HepG2 (cell line): ENCODE measurements around the gene SLC20A1. TPM values are rescaled to one million over a fixed set of nuclear protein-coding genes. Genes with fewer than 3 reads are reported as not detected.

Source experiments
- ATAC-seq: fragments of 200-7000 bp; cut with Tn5 transposase; 3 replicates; pipeline ENCODE4 v1.9.1; 2020; ENCODE audit warnings: mild to moderate bottlenecking, moderate library complexity
- BruUV-seq: library from RNA; stranded (reverse); fragments of 400-500 nt; replicated peaks from 2 replicates; lab custom pipeline; 2021; lab: Mats Ljungman, UMichigan
- CTCF ChIA-PET: fragments of 300-600 bp; formaldehyde crosslinking; extraction: SDS; loops from one replicate; lab custom pipeline; 2021; ENCODE audit warnings: low total read pairs, inconsistent platforms, low intra/inter-chr PET ratio; lab: Yijun Ruan, JAX
- POLR2A ChIA-PET: fragments of 350-600 bp; sonication (Branson Sonifier 250); formaldehyde crosslinking; loops from one replicate; lab custom pipeline; 2020; ENCODE audit warnings: antibody characterized with exemption, inconsistent platforms; lab: Yijun Ruan, JAX
- DNase-seq: peaks from one replicate; pipeline ENCODE4 v3.0.0-alpha.2; 2015; ENCODE audit warnings: low spot score
- FAIRE-seq: peaks from 3 replicates; lab custom pipeline; 2011; peaks lifted over from hg19 to GRCh38; lab: Jason Lieb, UNC
- H2AFZ ChIP-seq: one replicate; pipeline ENCODE4 v1.6.1; 2011; ENCODE audit warnings: low read length, inconsistent platforms
- H3K27ac ChIP-seq: fragments of 300-600 bp; 3 replicates; pipeline ENCODE4 v1.8.0; 2011; ENCODE audit warnings: mixed run types, mild to moderate bottlenecking, mixed read lengths, low read length, inconsistent platforms; ENCODE audit not compliant: insufficient read depth; ENCODE audit errors: extremely low read length
- H3K27me3 ChIP-seq, 2 experiments: fragments of 200-600 bp in 1 of 2; 2 replicates in 1 of 2; 3 replicates in 1 of 2; pipeline versions ENCODE4 v1.6.0 to v1.8.0; 2011; ENCODE audit warnings: low read length in 2 of 2, mild to moderate bottlenecking in 2 of 2, moderate library complexity in 2 of 2, inconsistent platforms in 1 of 2; ENCODE audit not compliant: insufficient read depth in 2 of 2, control insufficient read depth in 1 of 2
- H3K36me3 ChIP-seq, 2 experiments: fragments of 200-600 bp in 1 of 2; replicated peaks in 1 of 2; 2 replicates in 1 of 2; 3 replicates in 1 of 2; pipeline versions ENCODE4 v1.5.1 to v1.8.0; 2011; ENCODE audit warnings: low read length in 2 of 2, inconsistent platforms in 1 of 2; ENCODE audit not compliant: insufficient read depth in 2 of 2, control insufficient read depth in 1 of 2
- H3K4me1 ChIP-seq: 2 replicates; pipeline ENCODE4 v1.5.1; 2012; ENCODE audit warnings: low read length, inconsistent platforms; ENCODE audit not compliant: insufficient read depth
- H3K4me2 ChIP-seq: 2 replicates; pipeline ENCODE4 v1.6.0; 2011; ENCODE audit warnings: low read depth, low read length, inconsistent platforms
- H3K4me3 ChIP-seq, 3 experiments: fragments of 200-600 bp in 1 of 3; sonication (generic), shearing (Covaris generic) in 1 of 3; replicated peaks in 1 of 3; 2 replicates each; pipeline ENCODE4 v1.5.1; 2011 to 2016; ENCODE audit warnings: low read length in 3 of 3, inconsistent platforms in 2 of 3, low read depth in 2 of 3, mild to moderate bottlenecking in 2 of 3, control low read depth in 1 of 3, mixed read lengths in 1 of 3; ENCODE audit not compliant: insufficient read depth in 1 of 3
- H3K79me2 ChIP-seq: one replicate; pipeline ENCODE4 v1.6.1; 2011; ENCODE audit warnings: low read length, inconsistent platforms; ENCODE audit not compliant: insufficient read depth
- H3K9ac ChIP-seq: 2 replicates; pipeline ENCODE4 v1.6.0; 2011; ENCODE audit warnings: mild to moderate bottlenecking, low read depth, low read length, inconsistent platforms; ENCODE audit not compliant: insufficient read depth
- H3K9me3 ChIP-seq: 2 replicates; pipeline ENCODE4 v1.5.1; 2012; ENCODE audit warnings: mild to moderate bottlenecking, low read length
- H4K20me1 ChIP-seq: 2 replicates; pipeline ENCODE4 v1.6.0; 2011; ENCODE audit warnings: inconsistent platforms, mild to moderate bottlenecking, low read length, moderate library complexity; ENCODE audit not compliant: insufficient read depth
- ARNT ChIP-seq: fragments of 450-650 bp; IDR thresholded peaks from 2 replicates; pipeline ENCODE4 v1.6.1; 2017
- BRCA1 ChIP-seq: sonication (generic); formaldehyde crosslinking; IDR thresholded peaks from 2 replicates; pipeline ENCODE4 v1.4.0; 2020; ENCODE audit warnings: missing genetic modification reagents
- FOXC1 ChIP-seq: sonication (generic); formaldehyde crosslinking; IDR thresholded peaks from 2 replicates; pipeline ENCODE4 v1.8.0; 2022; ENCODE audit warnings: mild to moderate bottlenecking, missing genetic modification reagents, borderline replicate concordance
- HES4 ChIP-seq: sonication (generic); formaldehyde crosslinking; IDR thresholded peaks from 2 replicates; pipeline ENCODE4 v1.9.0; 2021; ENCODE audit warnings: mild to moderate bottlenecking, missing genetic modification reagents, borderline replicate concordance
- MTF1 ChIP-seq: sonication (generic); formaldehyde crosslinking; IDR thresholded peaks from 2 replicates; pipeline ENCODE4 v1.5.0; 2020; ENCODE audit warnings: missing genetic modification reagents
- MXD3 ChIP-seq: IDR thresholded peaks from 2 replicates; pipeline ENCODE4 v1.6.1; 2016; ENCODE audit warnings: mild to moderate bottlenecking, missing biosample characterization, missing genetic modification reagents
- NRL ChIP-seq: sonication (generic); formaldehyde crosslinking; IDR thresholded peaks from 2 replicates; pipeline ENCODE4 v1.5.0; 2020; ENCODE audit warnings: missing genetic modification reagents, mild to moderate bottlenecking, moderate library complexity, borderline replicate concordance
- SNAI1 ChIP-seq: sonication (generic); formaldehyde crosslinking; IDR thresholded peaks from 2 replicates; pipeline ENCODE4 v1.5.0; 2020; ENCODE audit warnings: mild to moderate bottlenecking, missing genetic modification reagents, borderline replicate concordance
- ZNF609 ChIP-seq: sonication (generic); formaldehyde crosslinking; IDR thresholded peaks from 2 replicates; pipeline ENCODE4 v1.4.0; 2020; ENCODE audit warnings: mild to moderate bottlenecking, missing genetic modification reagents, borderline replicate concordance
- ZNF816 ChIP-seq: sonication (generic); formaldehyde crosslinking; IDR thresholded peaks from 2 replicates; pipeline ENCODE4 v1.8.0; 2022; ENCODE audit warnings: missing genetic modification reagents, mild to moderate bottlenecking, borderline replicate concordance
- WGBS: methylation state at CpG from one replicate; pipeline ENCODE4 v1.1.6; 2017; ENCODE audit warnings: low lambda C conversion rate; 5-methylcytosine and 5-hydroxymethylcytosine counted together
- in situ Hi-C: cut with HindIII; loops from 2 replicates; pipeline ENCODE4 v1.10.0; 2017; ENCODE audit warnings: low pct_unique_long_range_greater_than_20kb; ENCODE audit not compliant: extremely low pct_ligation_motif_present
- intact Hi-C: fragments of 100-400 bp; cut with micrococcal nuclease; formaldehyde crosslinking; loops from one replicate; pipeline ENCODE4 v1.10.0; 2022; ENCODE audit not compliant: unreplicated experiment
- polyA plus RNA-seq, 8 experiments: library from polyadenylated mRNA; depleted of rRNA in 3 of 8; stranded (reverse) in 7 of 8; unstranded in 1 of 8; fragments of >200 nt; fragmentation: Illumina TruSeq in 4 of 8; extraction: Trizol in 4 of 8; gene quantifications; 2 replicates each; pipeline versions ENCODE4 v1.2.1 to v1.2.3, GENCODE V29; 2011 to 2016; ENCODE audit warnings: low read depth in 4 of 8, missing spikeins in 1 of 8, mixed read lengths in 1 of 8; ENCODE audit not compliant: insufficient read depth in 1 of 8
- total RNA-seq, 5 experiments: library from RNA; depleted of rRNA; stranded (reverse); fragments of >200 nt; fragmentation: Illumina TruSeq; extraction: Trizol; gene quantifications; 2 replicates each; pipeline ENCODE4 v1.2.3, GENCODE V29; 2016; ENCODE audit warnings: low read depth in 1 of 5
- TF ChIP-seq, protein P1 (sequence below): sonication (generic); formaldehyde crosslinking; conservative IDR thresholded peaks from 2 replicates; pipeline ENCODE4 v1.4.0; 2020; ENCODE audit warnings: missing genetic modification reagents
- TF ChIP-seq, protein P2 (sequence below), 2 experiments: fragments of 450-650 bp in 1 of 2; sonication (generic) in 1 of 2; formaldehyde crosslinking; IDR thresholded peaks; 2 replicates each; pipeline versions ENCODE4 v1.5.0 to v1.8.0; 2020 to 2022; ENCODE audit warnings: mild to moderate bottlenecking in 1 of 2, missing genetic modification reagents in 1 of 2
- TF ChIP-seq, protein P3 (sequence below): IDR thresholded peaks from 2 replicates; pipeline ENCODE4 v1.6.1; 2012; ENCODE audit warnings: low read length, improper control_type of control experiment

Gene SLC20A1
- total and polyA plus RNA-seq, 2 of the 13 experiments (the other 11 are each of a cell fraction or from before 2014, with no cell fraction given), result 54.0 to 85.9 TPM

GRCh38 chr2:112699984-112700667 lies 54.4 kb downstream of the SLC20A1 start:
- Histone ChIP-seq H2AFZ (no peak overlapping the region), H3K4me1 (no peaks in the 10 kb centered on the region), H3K79me2 (no peaks in the 10 kb centered on the region), H3K9ac (no peak overlapping the region), H3K9me3 (no peaks in the 10 kb centered on the region), H3K4me3 (no peak overlapping the region), H3K27ac (no peak overlapping the region), H3K36me3 (no peaks in the 10 kb centered on the region), H3K27me3 (no peaks in the 10 kb centered on the region), H4K20me1 (no peaks in the 10 kb centered on the region), H3K4me2 (no peak overlapping the region)
- intact Hi-C loops, result no loop called here
- no peak for ATAC-seq
- ChIA-PET CTCF (no interaction called here), POLR2A (no interaction called here)
- no peak for FAIRE-seq
- in situ Hi-C loops, result no loop called here
- DNase-seq, result no peak
- no TSS peak for BruUV-seq
- WGBS, result 32% methylated on average over 3 of the region's 3 CpGs
- TF ChIP-seq, protein P1, sequence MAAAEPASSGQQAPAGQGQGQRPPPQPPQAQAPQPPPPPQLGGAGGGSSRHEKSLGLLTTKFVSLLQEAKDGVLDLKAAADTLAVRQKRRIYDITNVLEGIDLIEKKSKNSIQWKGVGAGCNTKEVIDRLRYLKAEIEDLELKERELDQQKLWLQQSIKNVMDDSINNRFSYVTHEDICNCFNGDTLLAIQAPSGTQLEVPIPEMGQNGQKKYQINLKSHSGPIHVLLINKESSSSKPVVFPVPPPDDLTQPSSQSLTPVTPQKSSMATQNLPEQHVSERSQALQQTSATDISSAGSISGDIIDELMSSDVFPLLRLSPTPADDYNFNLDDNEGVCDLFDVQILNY (CRISPR knock-in tag), result no peak
- TF ChIP-seq ZNF816 (CRISPR knock-in tag), result no peak
- no peak for TF ChIP-seq ZNF609
- no peak for TF ChIP-seq BRCA1 (CRISPR knock-in tag)
- no peak for TF ChIP-seq HES4 (CRISPR knock-in tag)
- TF ChIP-seq MTF1 (CRISPR knock-in tag), result no peak
- no peak for TF ChIP-seq ARNT
- no peak for TF ChIP-seq FOXC1 (CRISPR knock-in tag)
- TF ChIP-seq MXD3 (CRISPR knock-in tag), result no peak
- TF ChIP-seq, protein P2, sequence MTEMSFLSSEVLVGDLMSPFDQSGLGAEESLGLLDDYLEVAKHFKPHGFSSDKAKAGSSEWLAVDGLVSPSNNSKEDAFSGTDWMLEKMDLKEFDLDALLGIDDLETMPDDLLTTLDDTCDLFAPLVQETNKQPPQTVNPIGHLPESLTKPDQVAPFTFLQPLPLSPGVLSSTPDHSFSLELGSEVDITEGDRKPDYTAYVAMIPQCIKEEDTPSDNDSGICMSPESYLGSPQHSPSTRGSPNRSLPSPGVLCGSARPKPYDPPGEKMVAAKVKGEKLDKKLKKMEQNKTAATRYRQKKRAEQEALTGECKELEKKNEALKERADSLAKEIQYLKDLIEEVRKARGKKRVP (CRISPR knock-in tag; IDR thresholded peaks at IDR 0.05), result no peak
- TF ChIP-seq SNAI1 (CRISPR knock-in tag), result no peak
- TF ChIP-seq, protein P3, sequence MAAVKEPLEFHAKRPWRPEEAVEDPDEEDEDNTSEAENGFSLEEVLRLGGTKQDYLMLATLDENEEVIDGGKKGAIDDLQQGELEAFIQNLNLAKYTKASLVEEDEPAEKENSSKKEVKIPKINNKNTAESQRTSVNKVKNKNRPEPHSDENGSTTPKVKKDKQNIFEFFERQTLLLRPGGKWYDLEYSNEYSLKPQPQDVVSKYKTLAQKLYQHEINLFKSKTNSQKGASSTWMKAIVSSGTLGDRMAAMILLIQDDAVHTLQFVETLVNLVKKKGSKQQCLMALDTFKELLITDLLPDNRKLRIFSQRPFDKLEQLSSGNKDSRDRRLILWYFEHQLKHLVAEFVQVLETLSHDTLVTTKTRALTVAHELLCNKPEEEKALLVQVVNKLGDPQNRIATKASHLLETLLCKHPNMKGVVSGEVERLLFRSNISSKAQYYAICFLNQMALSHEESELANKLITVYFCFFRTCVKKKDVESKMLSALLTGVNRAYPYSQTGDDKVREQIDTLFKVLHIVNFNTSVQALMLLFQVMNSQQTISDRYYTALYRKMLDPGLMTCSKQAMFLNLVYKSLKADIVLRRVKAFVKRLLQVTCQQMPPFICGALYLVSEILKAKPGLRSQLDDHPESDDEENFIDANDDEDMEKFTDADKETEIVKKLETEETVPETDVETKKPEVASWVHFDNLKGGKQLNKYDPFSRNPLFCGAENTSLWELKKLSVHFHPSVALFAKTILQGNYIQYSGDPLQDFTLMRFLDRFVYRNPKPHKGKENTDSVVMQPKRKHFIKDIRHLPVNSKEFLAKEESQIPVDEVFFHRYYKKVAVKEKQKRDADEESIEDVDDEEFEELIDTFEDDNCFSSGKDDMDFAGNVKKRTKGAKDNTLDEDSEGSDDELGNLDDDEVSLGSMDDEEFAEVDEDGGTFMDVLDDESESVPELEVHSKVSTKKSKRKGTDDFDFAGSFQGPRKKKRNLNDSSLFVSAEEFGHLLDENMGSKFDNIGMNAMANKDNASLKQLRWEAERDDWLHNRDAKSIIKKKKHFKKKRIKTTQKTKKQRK, result no peak
- TF ChIP-seq NRL (CRISPR knock-in tag), result no peak
